ENCODE measurements around the gene FTHL17.

Gene FTHL17

GRCh38 chrX:31071725-31072124, at the start of gene FTHL17:
Gene FTHL17, minus strand, starts transcription at chrX:31072041. Its CDS starts 88 bp downstream, at chrX:31071953.
- no peak for DNase-seq (ENCODE audit: low read depth in 4 of 4, low spot score in 1 of 4)

DNA sequence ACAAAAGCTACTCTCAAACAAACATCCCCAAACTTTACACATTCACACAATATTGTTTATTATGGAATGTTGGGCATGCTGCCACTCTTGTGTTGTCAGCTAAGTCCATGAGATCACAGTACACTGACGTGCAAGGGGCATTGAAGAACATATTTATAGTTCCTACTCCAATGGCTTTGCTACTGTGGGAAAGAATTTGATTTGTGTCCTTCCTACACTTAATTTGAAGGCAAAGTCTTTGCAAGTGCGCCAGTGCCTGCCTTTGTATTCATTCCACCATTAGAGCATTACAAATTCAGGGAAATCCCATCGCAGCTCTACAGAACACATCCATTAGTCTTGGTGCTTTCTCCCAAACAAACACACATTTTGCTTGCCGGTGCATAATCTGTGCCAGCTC, 45.4 kb upstream of the FTHL17 start:
- no peak for DNase-seq (ENCODE audit: low read depth in 4 of 4, low spot score in 1 of 4)

GRCh38 chrX:31115398-31115797, 43.6 kb upstream of the FTHL17 start:
- no peak for DNase-seq (ENCODE audit: low read depth in 4 of 4, low spot score in 1 of 4)

- DNase-seq (ENCODE audit: low read depth in 4 of 4, low spot score in 1 of 4) = no peak
These were observed 43.0 kb upstream of the FTHL17 start for GRCh38 chrX:31114858-31115257.

GRCh38 chrX:31112226-31112999, 40.6 kb upstream of the FTHL17 start:
- no peak for DNase-seq (ENCODE audit: low read depth in 4 of 4, low spot score in 1 of 4)

GRCh38 chrX:31110657-31111056, 38.8 kb upstream of the FTHL17 start:
- DNase-seq (ENCODE audit: low read depth in 4 of 4, low spot score in 1 of 4) = no peak

GRCh38 chrX:31099536-31100090, 27.8 kb upstream of the FTHL17 start:
- peak in 2 of 4 experiments; percentile 4 to 15 for DNase-seq (ENCODE audit: low read depth in 4 of 4, low spot score in 1 of 4)

GRCh38 chrX:31098079-31098478, 26.2 kb upstream of the FTHL17 start:
- no peak for DNase-seq (ENCODE audit: low read depth in 4 of 4, low spot score in 1 of 4)

GRCh38 chrX:31093639-31093975, 21.8 kb upstream of the FTHL17 start:
- no peak for DNase-seq (ENCODE audit: low read depth in 4 of 4, low spot score in 1 of 4)

DNA sequence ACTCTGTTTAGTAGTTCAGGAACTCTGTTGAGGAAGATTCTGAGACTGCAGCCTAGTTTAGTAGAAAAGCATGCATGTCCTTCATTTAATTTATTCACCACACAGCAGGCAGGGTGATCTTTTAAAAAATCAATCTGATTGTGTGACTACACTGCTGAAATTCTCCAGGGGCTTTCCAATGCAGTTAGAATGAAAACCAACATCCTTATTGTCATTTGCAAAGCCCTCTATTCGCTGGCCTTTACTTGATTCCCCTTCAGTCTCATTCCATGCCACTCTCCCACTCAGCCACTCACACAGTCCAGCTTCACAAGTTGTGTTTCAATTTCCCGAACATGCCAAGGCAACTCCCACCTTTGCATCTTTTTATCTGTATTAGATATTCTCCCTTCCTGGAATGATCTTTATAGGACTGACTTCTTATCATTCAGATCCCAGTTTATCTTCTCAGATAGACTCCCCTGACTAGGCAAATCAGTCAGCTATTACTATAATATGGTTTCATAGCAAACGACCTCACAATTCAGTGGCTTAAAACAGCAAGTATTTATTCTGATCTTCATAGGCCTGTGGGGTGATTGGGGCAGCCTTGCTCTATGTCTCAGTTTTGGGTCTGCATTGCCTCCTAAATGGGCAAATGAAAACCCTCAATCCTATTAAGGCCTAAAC, 21.3 kb upstream of the FTHL17 start:
- no peak for DNase-seq (ENCODE audit: low read depth in 4 of 4, low spot score in 1 of 4)

DNA sequence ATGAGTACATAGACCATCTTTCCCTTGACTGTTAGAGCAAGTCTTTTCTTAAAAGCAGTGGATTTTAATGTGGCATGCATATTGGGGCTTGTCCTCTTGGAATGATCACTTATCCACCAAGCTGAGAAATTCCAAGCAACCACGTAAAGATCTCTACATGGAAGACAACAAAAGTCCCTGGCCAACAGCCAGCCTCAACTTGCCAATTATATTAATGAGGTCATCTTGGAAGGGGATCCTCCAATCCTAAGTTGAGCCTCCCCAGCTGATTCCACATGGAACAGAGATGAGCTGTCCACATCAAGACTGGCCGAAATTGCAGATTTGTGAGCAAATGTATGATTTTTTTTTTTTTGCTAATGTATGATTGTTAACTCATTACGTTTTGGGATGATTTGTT, 20.6 kb upstream of the FTHL17 start:
- DNase-seq (ENCODE audit: low read depth in 4 of 4, low spot score in 1 of 4) = no peak

DNA sequence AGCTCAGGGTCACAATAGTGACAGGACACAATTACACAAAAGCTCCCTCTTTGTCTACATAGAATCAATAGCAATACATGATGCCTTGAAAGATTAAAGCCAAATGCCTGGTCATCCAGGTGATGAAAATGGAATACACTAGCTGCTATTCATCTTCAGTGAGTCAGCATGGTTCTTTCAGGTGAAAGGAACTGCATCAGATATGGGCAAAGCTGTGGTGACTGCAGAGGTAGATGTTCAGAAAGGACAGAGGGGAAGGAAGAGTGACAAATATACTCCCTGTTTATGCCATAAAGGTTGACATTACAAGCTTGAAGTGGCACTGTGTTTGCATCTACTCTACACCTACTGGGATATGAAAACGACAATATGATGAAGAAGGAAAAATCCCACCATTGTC, 20.0 kb upstream of the FTHL17 start:
- DNase-seq (ENCODE audit: low read depth in 4 of 4, low spot score in 1 of 4) = no peak

DNA sequence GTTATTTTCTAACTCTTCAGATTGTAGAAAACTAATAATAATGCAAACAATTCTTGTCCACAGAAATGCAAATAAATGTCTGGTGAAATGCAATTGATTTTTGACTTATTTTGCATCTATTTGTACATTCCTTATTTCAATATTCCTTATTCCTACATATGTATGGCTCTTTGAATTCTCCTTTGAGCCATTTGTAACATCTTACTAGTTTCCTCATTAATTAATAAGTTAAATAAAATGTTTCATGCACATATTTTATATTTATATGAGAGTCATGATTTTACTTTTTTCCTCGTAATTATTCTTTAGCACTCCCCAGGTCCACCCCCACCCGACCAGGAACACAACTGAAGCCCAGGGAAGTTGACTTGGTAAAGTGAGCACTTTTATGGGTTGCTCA, 2.7 kb upstream of the FTHL17 start:
- no peak for DNase-seq (ENCODE audit: low read depth in 4 of 4, low spot score in 1 of 4)

- no peak for DNase-seq (ENCODE audit: low read depth in 4 of 4, low spot score in 1 of 4)
These were observed 579 bp downstream of the FTHL17 start for GRCh38 chrX:31071262-31071661.

DNA sequence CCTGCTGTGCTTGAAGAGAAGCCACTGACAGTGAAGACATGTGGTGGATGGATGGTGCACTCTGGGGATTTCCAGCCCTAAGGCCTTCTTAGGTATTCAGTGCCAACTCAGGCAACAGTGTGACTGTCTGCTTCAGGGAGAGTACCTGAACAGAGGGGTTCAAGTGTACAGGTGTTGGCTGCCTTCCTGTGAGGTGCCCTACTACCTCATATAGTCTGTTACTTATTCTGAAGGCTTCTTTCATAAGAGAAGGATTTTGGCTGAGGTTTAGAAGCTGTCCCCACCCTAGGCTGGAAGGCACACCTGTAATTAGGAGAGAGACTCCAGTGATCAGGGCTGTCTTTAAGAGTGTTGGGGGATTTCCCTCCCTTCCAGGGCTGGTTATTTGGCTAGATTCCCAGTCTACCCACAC, 1.8 kb downstream of the FTHL17 start:
- peak in 1 of 4 experiments; percentile 1 for DNase-seq (ENCODE audit: low read depth in 4 of 4, low spot score in 1 of 4)

GRCh38 chrX:31063114-31063513, 8.7 kb downstream of the FTHL17 start:
- DNase-seq (ENCODE audit: low read depth in 4 of 4, low spot score in 1 of 4) = no peak

DNA sequence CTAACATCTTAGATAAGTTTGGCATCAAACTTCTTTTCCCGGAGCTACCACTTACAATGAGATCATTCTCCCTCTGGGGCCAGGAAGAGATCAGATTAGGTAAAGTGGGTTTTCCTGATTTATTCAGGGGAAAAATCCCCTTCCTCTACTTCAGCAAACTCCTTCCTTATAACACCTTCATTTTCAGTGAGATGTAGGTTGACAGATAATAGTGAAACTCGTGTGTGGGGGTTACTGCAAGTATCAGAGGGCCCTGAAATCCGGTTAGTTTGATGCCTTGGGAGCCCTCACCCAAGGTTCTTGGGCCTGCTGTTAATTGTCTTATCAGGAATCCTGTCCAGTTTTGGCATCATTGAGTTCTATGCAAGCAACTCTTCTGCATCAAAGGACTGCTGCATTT, 10.8 kb downstream of the FTHL17 start:
- no peak for DNase-seq (ENCODE audit: low read depth in 4 of 4, low spot score in 1 of 4)

DNA sequence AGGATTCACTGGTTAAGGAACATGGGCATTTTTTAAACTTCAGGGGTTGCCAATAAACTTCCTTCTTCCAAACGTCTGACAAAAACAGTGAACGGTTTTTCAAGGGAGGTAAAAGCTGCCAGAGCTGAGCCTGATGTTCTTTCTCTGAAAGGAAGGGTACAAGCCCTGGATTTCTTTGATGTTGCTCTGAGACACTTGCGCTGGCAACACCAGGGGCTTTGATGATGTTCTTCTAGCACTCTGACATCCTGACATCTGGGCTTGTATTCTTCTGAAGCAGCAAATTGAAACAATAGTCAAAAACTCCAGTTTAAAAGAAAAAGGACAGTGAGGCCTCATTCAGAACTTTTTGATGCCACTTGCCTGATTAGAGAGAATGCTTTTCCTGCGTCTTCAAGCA, 11.8 kb downstream of the FTHL17 start:
- no peak for DNase-seq (ENCODE audit: low read depth in 4 of 4, low spot score in 1 of 4)

- no peak for DNase-seq (ENCODE audit: low read depth in 4 of 4, low spot score in 1 of 4)
These were observed 13.6 kb downstream of the FTHL17 start for GRCh38 chrX:31058284-31058683.

- peak in 1 of 4 experiments; percentile 1 for DNase-seq (ENCODE audit: low read depth in 4 of 4, low spot score in 1 of 4)
These were observed 14.2 kb downstream of the FTHL17 start for GRCh38 chrX:31057691-31058090.

GRCh38 chrX:31057291-31057690, 14.6 kb downstream of the FTHL17 start:
- DNase-seq (ENCODE audit: low read depth in 4 of 4, low spot score in 1 of 4) = no peak

- no peak for DNase-seq (ENCODE audit: low read depth in 4 of 4, low spot score in 1 of 4)
These were observed 18.2 kb downstream of the FTHL17 start for GRCh38 chrX:31053621-31054020.

GRCh38 chrX:31039327-31039711, 32.5 kb downstream of the FTHL17 start:
- DNase-seq (ENCODE audit: low read depth in 4 of 4, low spot score in 1 of 4) = no peak
